ENCODE results near the gene TRIM44.

TRIM44 gene

DNA sequence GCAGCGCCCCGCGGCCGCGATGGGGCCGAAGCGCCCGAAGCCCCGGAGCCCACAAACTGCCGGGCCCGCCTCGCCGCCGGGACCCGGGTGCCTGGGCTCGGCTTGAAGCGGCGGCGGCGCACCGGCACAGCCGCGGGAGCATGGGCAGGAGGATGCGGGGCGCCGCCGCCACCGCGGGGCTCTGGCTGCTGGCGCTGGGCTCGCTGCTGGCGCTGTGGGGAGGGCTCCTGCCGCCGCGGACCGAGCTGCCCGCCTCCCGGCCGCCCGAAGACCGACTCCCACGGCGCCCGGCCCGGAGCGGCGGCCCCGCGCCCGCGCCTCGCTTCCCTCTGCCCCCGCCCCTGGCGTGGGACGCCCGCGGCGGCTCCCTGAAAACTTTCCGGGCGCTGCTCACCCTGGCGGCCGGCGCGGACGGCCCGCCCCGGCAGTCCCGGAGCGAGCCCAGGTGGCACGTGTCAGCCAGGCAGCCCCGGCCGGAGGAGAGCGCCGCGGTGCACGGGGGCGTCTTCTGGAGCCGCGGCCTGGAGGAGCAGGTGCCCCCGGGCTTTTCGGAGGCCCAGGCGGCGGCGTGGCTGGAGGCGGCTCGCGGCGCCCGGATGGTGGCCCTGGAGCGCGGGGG is 44.0 kb upstream of the TRIM44 start:
- peak; percentile 38 for DNase-seq (ENCODE audit: low read depth)
- TF ChIP-seq, protein P1, sequence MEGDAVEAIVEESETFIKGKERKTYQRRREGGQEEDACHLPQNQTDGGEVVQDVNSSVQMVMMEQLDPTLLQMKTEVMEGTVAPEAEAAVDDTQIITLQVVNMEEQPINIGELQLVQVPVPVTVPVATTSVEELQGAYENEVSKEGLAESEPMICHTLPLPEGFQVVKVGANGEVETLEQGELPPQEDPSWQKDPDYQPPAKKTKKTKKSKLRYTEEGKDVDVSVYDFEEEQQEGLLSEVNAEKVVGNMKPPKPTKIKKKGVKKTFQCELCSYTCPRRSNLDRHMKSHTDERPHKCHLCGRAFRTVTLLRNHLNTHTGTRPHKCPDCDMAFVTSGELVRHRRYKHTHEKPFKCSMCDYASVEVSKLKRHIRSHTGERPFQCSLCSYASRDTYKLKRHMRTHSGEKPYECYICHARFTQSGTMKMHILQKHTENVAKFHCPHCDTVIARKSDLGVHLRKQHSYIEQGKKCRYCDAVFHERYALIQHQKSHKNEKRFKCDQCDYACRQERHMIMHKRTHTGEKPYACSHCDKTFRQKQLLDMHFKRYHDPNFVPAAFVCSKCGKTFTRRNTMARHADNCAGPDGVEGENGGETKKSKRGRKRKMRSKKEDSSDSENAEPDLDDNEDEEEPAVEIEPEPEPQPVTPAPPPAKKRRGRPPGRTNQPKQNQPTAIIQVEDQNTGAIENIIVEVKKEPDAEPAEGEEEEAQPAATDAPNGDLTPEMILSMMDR (conservative IDR thresholded peaks at IDR 0.05; ENCODE audit: control insufficient read depth, insufficient read depth, low read depth, low read length), result no peak
- peak overlapping the region; percentile 64 for H3K4me3 ChIP-seq (ENCODE audit: control insufficient read depth, low read depth, low read length)

DNA sequence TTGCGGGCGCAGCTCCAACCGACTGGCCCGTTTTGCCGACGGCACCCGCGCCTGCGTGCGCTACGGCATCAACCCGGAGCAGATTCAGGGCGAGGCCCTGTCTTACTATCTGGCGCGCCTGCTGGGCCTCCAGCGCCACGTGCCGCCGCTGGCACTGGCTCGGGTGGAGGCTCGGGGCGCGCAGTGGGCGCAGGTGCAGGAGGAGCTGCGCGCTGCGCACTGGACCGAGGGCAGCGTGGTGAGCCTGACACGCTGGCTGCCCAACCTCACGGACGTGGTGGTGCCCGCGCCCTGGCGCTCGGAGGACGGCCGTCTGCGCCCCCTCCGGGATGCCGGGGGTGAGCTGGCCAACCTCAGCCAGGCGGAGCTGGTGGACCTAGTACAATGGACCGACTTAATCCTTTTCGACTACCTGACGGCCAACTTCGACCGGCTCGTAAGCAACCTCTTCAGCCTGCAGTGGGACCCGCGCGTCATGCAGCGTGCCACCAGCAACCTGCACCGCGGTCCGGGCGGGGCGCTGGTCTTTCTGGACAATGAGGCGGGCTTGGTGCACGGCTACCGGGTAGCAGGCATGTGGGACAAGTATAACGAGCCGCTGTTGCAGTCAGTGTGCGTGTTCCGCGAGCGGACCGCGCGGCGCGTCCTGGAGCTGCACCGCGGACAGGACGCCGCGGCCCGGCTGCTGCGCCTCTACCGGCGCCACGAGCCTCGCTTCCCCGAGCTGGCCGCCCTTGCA is 43.3 kb upstream of the TRIM44 start:
- TF ChIP-seq, protein P1 (conservative IDR thresholded peaks at IDR 0.05; ENCODE audit: control insufficient read depth, insufficient read depth, low read depth, low read length), result no peak
- DNase-seq (ENCODE audit: low read depth), result peak; percentile 37
- peak overlapping the region; percentile 64 for H3K4me3 ChIP-seq (ENCODE audit: control insufficient read depth, low read depth, low read length)

DNA sequence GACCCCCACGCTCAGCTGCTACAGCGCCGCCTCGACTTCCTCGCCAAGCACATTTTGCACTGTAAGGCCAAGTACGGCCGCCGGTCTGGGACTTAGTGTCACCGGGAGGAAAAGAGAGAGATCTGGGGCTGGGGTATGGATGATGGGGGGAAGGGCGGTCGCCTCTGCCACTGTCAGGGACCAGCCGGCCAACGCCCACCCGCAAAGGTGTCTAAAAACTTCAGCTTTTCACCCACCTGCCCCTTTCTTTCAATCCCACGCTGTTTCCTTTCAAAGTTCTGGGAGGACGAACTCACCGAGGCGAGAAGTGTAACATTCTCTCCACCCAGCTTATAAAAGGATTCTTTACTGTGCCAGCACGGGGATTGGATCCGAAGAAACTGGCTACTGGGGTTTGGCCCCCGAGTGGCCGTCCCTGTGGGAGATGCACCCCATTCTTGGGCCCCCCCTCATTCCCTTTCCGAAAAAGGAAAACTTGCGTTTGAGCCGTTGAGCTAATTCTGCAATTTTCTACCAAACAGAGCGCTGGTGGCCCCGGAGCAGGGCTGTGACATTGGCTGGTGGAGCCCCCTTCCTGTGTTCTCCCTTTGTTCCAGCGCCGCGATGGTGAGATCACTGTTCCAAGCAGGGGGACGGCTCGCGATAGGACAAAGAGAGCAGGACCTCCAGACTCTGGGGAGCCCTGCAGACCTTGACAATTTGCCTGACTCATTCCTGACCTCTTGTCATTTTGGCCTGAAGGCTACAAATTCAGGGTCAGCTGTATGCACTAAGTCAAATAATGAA is 42.5 kb upstream of the TRIM44 start:
- TF ChIP-seq, protein P1 (conservative IDR thresholded peaks at IDR 0.05; ENCODE audit: control insufficient read depth, insufficient read depth, low read depth, low read length), result no peak
- H3K4me3 ChIP-seq (ENCODE audit: control insufficient read depth, low read depth, low read length), result peak overlapping the region; percentile 64
- DNase-seq (ENCODE audit: low read depth), result no peak

DNA sequence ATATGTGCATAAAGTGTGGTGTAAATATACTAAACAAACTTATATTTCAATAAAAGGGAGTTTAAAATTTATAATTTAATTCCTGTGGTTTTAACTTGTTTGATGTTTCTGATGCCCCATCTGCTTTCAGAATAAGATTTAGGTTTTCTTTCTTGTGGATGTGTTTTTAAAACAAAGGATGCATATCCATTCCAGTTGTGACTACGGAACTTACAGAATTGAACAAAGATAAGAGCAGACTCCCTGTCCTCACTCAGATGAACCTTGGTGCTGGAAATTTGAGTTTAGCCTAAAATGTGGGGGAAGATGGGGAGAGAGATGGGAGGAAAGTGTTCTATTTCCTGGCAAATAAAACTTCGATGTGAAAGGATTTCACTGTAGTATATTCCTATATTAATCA is 41.8 kb upstream of the TRIM44 start:
- TF ChIP-seq, protein P1 (conservative IDR thresholded peaks at IDR 0.05; ENCODE audit: control insufficient read depth, insufficient read depth, low read depth, low read length), result no peak
- H3K4me3 ChIP-seq (ENCODE audit: control insufficient read depth, low read depth, low read length), result peak overlapping the region; percentile 26
- DNase-seq (ENCODE audit: low read depth), result no peak

DNA sequence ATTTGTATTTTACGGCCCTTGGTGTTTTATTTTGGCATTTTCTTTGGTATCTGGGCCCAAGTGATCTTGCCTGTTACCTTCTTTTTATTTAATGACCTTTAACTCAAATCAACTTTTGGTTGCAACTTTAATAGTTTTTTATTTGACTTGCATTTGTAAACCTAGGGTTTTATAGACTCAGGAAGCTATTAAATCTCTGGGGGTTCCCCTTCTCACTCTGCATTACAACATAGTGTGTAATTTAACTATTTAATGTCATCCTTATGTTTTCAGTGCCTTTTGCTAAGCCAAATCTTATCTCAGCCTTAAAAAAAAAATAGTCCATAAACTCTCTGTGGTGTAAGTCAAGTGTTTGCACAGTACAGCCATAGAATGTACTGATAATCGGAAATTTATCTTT is 41.0 kb upstream of the TRIM44 start:
- H3K4me3 ChIP-seq (ENCODE audit: control insufficient read depth, low read depth, low read length), result no peak overlapping the region
- TF ChIP-seq, protein P1 (conservative IDR thresholded peaks at IDR 0.05; ENCODE audit: control insufficient read depth, insufficient read depth, low read depth, low read length), result no peak
- DNase-seq (ENCODE audit: low read depth), result no peak

DNA sequence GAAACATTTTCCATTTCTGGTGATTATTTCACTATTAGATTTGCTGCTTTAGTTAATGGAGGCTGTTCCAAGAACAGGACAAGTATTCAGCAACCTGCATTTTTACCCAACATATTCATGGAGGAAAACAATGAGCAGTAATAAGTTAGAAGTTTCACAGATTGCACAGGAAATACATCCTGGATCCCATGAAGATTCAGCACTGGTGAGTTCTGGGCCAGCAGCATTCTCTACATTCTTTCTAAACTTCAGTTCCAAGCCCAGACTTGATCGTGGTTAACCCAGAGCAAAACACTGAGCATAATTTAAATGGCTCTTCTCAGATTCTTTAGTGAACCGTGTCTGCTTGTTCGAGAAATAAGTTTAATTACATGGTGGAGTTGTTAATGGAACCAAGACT is 40.5 kb upstream of the TRIM44 start:
- no peak overlapping the region for H3K4me3 ChIP-seq (ENCODE audit: control insufficient read depth, low read depth, low read length)
- TF ChIP-seq, protein P1 (conservative IDR thresholded peaks at IDR 0.05; ENCODE audit: control insufficient read depth, insufficient read depth, low read depth, low read length), result no peak
- peak; percentile 62 for DNase-seq (ENCODE audit: low read depth)
